HL-60/S4 (cell line): ENCODE results near the gene ULK1.
"Not testable (repeated sequence)": the region's sequence is repeated elsewhere in the genome, so short reads cannot be mapped to it uniquely, and the experiment has no call there.

Source experiments
- in situ Hi-C: fragments of 300-500 bp; cut with MboI; formaldehyde crosslinking; loops from 2 replicates; pipeline ENCODE4 v1.14.3; 2022; ENCODE audit warnings: low sequenced_read_pairs

The ULK1 gene

DNA sequence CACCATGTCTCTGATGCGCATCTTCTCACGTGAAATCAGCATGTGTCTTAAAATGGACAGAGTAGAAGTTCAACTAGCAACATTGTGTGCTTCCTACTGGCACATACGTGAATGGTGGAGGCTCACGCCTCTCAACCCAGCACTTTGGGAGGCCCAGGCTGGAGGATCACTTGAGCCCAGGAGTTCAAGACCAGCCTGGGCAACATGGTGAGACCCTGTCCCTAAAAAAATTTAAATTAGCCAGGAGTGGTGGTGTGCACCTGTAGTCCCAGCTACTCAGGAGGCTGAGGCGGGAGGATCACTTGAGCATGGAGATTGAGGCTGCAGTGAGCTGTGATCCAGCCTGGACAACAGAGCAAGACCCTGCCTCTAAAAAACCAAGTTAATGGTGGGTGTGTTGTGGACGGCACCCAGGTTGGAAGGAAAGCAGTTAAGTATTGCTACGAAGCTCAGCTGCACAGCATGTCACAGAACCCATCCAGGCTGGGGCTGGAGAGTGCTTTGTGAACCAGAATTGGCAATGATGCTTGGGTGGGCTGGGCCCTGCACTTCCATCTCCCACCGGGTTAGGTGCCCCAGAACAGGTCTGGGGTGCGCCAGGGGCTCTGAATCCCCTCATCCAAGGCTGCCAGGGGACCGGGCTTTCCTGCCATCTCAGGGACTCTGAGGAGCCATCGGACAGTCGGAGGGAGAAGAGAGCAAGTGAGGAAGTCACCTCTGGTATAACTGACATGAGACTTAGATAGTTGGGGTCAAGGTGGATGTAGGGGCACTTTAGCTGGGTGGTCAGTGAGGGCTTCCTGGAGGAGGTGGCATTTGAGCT lies 33.0 kb upstream of the ULK1 start:
- in situ Hi-C loops = no loop called here

DNA sequence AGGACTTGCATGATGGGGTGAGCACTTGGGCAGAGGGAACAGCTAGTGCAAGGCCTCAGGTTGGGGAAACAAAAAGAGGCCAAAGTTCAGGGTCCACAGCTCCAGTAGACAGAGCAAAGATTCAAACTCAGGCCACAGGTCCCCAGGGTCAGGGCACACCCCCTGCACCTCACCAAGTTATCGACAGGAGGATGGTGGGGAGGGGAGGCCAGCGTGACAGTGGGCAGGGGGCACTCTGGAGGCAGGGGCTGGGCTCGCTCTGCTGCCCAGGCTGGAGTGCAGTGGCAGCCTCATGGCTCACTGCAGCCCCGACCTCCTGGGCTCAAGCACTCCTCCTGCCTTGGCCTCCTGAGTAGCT lies 32.4 kb upstream of the ULK1 start:
- in situ Hi-C loops = no loop called here

DNA sequence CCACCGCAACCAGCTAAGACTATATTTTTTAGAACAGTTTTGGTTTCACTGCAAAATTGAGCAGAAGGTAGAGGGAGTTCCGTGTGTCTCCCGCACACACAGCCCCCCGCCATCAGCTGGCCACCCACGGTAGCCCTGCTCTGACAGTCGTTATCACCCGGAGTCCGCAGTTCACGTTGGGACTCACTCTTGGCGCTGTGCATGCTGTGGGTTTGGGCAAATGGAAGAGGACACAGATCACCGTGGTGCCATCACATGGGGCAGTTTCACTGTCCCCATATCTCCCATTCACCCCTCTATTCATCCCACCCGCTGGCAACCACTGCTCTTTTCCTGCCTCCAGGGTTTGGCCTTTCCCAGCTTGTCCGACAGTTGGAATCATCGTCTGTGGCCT lies 31.8 kb upstream of the ULK1 start:
- in situ Hi-C loops = no loop called here

DNA sequence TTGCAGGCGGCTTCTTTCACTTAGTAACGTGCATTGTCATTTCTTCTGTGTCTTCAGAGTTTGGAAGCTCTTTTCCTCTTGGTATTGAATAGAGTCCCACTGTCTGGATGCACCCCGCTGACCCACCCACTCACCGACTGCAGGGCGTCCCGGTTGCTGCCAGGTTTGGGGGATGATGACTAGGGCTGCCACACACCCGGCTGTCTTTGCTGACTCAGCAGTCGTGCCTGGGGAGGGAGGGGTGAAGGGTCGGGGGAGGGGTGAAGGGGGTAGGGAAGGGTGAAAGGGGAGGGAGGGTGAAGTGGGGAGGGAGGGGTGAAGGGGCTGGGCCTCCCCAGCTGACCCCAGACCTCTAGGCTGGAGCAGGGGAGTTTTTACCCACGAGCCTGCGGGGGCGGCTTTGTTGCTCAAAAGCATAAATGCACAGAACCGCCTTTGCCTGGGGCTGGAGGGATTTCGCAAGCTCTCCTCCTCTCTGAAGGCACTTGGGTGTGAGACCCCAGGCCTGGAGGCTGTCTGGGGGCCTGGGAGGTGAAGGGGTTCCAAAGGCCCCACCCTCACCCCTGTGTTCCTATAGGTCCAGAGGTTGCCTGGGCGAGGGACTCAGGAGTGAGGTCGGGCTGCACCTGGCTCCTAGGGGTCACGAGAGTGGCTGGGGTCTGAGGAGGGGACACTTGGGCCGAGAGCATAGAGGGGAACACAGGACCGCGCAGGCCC lies 31.3 kb upstream of the ULK1 start:
- in situ Hi-C loops = no loop called here

DNA sequence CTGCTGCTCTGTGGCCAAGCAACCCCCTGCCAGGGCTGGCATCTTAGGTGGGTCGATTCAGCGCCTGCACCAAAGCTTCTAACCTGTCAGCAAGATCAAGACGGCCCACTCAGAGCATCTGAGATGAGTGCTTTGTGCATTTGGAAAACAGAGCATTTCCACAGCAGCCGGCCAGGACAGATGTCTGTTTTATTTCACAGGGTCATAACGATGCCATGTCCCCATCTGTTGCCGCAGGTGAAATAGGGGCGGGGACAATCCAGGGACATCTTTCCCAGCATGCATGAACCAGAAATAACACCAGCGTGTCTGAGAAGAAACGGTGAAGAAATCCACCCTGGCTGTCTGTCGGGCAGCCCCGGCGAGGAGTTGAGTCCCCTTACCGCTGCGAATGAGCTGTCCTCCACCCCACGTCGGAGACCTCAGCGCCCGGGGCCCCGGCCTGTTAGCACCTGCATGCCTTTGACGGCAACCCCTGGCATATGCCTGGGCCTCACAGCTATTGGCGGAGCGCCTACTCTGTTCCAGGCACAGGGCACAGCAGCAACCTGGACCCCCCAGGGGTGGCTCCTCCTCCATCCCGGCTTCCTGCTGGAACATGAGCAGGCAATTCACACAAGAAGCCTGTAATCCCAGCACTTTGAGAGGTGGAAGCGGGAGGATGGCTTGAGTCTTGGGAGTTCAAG lies 30.6 kb upstream of the ULK1 start:
- in situ Hi-C loops = no loop called here

DNA sequence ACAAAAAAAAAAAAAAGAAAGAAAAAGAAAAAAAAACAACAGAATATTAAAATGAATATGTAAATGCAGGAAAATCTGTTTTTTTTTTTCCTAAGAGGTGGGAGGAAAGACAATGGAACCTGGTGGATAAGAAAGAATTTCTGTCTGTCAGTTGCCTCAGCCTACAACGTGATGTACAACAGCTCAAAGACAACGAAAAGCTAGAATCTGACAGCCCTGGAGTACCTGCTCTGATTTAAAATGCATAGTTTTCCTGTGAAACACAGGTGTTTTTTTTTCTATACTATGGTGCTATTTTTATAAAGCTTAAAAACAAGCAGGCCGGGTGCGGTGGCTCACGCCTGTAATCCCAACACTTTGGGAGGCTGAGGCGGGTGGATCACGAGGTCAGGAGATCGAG lies 30.0 kb upstream of the ULK1 start:
- in situ Hi-C loops = no loop called here

DNA sequence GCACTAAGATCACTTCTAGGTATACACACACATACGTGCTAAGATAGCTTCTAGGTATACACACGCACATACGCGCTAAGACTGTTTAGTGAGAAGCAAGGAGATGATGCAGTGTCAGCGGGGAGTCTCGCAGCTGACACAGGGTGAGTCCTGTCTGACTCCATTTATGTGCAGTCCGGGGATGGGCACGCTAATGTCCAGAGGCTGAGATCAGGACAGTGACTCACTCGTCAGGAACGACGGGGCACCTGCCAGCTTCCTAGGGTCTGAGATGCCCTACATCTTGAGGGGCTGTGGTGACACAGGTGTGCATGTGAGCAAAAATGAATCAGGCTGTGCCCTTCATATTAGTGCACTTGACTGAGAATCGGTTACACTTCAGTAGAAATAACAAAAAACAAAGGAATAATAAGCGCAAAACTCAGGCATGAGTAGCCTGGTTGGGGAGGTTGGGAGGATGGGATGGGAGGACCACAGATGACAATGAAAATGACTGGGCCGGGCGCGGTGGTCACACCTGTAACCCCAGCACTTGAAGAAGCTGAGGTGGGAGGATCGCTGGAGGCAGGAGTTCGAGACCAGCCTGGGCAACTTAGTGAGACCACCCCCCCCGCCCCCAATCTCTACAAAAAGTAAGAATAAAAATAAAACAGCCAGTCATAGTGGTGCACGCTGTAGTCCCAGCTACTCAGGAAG lies 29.1 kb upstream of the ULK1 start:
- in situ Hi-C loops = no loop called here

DNA sequence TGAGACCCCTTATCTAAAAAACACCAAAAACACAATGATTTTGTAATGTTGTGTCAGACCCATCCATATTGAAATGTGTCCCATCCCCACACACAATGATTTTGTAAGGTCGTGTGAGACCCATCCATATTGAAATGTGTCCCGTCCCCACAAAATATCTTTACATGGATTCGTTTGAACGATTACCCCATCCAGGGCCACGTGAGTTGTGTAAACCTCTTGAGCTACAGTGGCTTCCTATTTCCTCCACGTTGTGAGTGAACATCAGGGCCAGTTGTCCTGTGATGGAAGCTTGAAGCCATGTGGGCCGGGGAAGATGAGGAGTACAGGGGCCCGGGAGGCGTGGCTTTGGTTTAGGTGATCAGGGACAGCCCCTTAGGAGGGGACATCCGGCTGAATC lies 27.0 kb upstream of the ULK1 start:
- in situ Hi-C loops = no loop called here

DNA sequence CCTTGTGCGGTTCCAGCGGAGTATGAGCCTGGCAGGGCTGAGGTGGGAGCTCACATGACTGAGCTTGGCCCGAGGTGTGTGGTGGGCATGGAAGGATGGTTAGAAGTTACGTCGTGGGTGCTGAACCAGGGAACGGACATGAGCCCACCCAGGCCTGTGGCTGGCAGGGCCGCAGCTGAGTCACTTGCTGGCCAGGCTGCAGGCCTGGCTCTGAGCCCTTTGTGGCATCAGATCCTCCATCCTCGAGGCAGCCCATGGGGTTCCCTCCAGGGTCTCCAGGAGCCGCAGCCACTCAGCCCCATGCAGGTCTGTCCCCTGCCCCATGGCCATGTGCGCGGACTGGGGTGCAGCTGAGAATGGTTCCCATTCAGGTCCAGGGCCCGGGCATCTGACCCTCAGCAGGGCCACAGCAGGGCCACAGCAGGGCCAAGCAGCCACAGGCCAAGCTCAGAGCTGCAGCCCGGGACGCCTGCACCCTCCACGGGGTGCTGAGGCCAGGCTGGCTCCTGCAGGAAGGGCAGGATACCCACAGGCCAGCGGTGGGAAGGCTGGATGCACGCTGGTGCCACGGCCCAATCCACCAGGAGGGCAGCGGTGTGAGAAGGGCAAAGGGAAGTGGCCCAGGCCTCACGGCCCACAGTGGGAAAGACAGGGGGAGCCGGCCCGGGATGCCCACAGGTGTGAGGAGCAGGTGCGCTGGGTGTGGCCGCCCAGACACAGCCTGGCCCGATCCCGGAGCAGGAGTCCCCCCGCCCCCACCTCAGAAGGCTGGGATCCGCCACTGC lies 26.3 kb upstream of the ULK1 start:
- in situ Hi-C loops = no loop called here

DNA sequence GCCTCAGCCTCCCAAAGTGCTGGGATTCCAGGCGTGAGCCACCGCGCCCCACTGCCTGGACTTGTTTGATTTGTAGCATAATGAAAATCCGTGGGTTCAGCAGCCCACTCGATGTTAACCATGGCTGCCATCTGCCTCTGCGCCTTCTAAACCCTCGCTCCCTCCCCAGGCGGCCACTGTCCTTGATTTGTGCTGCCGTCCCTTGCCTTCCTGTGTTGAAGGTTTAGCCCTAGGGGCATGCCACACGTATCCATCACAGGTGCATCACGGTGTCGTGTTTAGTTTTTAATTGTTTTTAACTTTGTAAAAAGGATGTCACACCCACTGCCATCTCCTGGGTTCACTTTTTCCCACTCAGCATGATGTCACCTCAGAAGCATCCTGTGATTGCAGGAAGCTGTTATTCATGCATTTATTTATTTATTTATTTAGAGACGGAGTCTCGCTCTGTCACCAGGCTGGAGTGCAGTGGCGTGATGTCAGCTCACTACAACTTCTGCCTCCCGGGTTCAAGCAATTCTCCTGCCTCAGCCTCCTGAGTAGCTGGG lies 24.5 kb upstream of the ULK1 start:
- in situ Hi-C loops = no loop called here

DNA sequence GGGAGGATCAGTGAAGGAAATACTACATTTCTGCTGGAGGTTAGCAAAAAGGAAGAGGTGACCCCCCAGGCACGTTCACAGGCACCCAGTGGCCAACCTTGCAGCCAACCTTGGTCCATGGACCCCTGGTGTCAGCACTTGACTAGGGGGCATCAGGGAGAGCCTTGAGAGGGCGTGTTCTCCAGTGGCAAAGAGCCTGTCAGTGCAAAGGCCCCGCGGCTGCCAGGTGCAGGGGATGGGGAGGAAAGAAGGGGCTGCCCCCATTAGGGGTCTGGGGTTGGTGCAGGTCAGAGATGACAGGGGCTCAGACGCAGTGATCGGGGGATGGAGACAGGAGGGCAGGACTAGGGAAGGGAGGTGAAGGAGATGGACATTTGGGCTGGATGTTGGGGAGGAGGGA lies 22.7 kb upstream of the ULK1 start:
- in situ Hi-C loops = no loop called here

DNA sequence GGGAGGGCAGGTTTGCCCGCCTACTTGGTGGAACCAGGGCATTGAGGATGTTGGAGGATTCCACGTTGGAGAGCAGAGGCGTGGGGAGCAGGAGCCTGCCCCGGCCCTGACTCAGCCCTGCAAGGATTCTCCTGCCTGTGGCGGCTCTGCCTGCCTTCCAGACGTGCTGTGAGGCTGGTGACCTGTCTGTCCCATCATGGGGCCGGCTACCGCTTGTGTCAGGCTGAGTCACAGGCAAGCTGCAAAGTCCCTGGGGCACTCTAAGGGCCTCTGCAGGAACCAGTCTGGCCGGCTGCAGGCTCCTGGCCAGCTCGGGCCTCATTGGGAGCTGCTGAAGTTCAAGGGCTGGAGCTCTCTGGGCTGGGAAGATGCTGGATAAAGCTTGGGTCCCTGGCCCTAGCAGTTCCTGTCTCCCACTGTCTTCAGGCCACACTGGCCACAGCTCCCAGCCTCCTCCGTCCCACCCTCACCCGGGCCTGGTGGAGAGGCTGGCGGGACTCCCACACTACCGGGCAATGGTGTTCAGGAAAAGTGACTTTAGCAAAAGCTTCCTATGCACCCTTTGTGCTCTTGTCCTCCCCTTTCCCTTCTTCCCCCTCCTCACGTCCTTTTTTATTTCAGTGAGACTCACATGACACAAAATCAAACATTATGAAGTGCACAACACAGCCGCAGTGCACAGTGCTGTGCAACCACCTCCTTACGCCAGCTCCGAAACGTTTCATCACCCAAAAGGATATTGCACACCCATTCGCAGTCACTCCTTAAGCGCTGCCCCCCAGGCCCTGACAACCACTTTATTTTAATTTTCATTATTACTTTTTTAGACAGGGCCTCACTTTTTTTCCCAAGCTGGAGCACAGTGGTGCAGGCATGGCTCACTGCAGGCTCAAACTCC lies 22.0 kb upstream of the ULK1 start:
- in situ Hi-C loops = no loop called here

DNA sequence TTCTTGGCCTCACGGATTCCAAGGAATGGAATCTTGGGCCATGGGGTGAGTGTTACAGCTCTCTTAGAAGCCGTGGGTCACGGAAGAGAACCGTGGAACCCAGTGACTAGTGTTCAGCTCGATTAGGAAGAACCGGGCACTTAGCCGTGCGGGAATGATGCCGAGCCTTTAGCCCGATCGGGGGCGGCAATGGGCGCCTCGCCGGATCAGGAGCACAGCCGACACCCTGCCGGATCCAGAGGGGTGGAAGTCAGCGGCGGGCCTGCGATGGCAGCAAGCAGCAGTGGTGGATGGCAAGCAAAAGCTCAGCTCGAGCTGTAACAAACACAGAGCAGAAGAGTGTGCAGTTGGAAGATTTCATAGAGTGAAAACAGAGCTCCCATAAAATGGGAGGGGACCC lies 21.1 kb upstream of the ULK1 start:
- in situ Hi-C loops = no loop called here

DNA sequence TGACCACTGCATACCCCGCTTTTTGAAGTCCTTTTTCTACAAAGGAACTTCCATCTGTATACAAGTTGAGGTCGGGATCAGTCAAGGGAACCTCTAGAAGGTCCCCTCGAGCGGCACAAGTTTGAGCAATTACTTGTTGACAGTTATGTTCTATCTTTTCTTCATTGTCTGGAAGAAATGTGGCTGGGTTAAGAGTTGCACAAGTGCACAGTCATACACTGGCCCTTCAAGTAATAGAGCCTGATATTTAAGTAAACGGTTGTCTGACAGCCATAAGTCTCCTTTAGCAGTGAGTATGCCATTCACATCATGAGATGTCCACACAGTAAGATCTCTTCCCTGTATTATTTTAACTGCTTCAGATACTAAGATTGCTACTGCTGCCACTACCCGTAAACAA lies 19.4 kb upstream of the ULK1 start:
- in situ Hi-C loops = not testable (repeated sequence)

DNA sequence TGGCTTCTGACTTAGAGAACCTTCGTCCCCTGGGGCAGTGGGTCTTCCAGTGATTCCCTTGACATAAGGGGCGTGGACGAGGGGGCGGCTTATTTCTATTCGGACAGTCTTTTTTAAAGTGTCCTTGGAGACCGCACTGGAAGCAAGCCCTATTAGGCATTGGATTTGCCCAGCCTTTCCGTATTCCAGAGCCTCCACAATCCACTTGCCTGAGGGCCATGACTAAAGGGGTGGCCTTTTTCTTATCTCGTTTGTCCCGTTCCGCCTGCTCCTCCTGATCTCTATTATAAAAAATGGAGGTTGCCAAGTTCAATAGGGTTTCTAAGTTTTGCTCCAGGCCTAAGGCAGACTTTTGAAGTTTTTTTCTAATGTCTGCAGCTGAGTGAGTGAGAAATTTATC lies 17.2 kb upstream of the ULK1 start:
- in situ Hi-C loops = not testable (repeated sequence)

DNA sequence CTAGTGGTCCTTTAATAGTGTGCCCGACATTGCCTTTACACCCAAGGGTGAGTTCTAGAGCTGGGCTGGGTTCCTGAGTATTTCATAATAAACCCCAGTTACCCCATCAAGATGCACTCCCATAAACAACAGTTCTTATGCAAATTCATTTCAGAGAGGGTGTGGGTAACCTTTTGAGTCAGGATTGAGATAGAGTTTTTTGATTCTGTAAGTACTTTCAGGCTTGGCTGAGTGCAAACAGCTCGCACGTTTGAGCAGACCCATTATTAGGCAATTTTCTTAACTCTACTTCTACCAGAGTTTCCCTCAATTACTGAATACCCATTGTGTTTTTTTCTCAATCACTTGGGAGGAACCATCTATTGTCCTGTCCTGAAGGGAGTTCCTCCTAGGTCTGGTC lies 16.0 kb upstream of the ULK1 start:
- in situ Hi-C loops = not testable (repeated sequence)

DNA sequence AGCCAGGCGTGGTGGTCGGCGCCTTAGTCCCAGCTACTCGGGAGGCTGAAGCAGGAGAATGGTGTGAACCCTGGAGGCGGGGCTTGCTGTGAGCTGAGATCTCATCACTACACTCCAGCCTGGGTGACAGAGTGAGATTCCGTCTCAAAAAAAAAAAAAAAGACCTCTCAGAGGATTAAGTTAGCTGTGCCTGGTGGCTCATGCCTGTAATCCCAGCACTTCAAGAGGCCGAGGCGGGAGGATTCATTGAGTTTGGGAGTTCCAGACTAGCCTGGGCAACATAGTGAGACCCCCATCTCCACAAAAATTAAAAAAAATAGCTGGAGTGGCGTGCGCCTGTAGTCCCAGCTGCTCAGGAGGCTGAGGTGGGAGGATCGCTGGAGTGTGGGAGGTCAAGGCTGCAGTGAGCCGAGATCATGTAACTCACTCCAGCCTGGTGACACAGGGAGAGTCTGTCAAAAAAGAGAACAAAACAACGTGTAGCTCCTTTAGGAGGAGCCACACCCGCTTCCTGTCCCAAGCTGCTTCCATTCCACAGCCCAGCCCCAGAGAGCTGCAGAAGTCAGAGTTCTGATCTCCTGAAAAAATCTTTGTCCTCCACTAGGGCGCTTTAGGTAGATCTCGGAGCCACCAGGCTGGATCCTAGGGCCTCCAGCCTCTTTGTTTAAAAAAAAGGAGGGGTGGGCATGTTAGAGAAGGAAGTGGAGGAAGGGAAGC lies 11.5 kb upstream of the ULK1 start:
- in situ Hi-C loops = no loop called here

DNA sequence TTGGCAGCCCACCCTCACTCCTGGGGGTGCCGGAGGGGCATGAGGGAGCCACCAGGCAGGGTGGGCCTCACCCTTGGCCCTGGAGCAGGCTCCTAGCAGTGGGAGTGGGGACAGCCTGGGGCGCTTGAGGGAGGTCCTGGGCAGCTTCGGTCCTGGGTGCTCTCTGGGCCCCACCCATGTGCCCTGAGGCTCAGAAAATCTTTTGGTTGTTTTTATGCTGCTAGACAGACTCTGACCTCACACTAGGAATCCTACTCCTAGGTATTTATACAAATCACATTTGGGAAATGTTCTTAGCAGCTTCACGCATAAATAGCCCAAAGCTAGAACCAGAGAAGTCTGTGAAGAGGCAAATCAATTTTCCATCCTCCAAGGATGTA lies 10.9 kb upstream of the ULK1 start:
- in situ Hi-C loops = no loop called here

DNA sequence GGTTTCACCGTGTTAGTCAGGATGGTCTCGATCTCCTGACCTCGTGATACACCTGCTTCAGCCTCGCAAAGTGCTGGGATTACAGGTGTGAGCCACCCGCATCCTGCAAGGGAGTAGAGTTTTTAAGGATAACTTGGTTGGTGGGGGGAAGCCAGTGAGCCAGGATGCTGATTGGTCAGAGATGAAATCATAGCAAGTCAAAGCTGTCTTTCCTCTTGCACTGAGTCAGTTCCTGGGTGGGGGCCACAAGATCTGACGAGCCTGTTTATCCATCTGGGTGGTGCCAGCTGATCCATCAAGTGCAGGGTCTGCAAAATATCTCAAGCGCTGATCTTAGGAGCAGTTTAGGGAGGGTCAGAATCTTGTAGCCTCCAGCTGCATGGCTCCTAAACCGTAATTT lies 9.3 kb upstream of the ULK1 start:
- in situ Hi-C loops = not testable (repeated sequence)
